PC-3 (cell line): ENCODE data around the gene TEX264. TPM values are rescaled to one million over a fixed set of nuclear protein-coding genes. Genes with fewer than 3 reads are reported as not detected.
"Not testable (repeated sequence)": the region's sequence is repeated elsewhere in the genome, so short reads cannot be mapped to it uniquely, and the experiment has no call there.

Source experiments
- ATAC-seq: fragments of 200-7000 bp; cut with Tn5 transposase; 2 replicates; pipeline ENCODE4 v1.9.1; 2020; ENCODE audit warnings: mild to moderate bottlenecking, moderate library complexity
- BruUV-seq: library from RNA; stranded (reverse); fragments of 400-500 nt; replicated peaks from 2 replicates; lab custom pipeline; 2021; lab: Mats Ljungman, UMichigan
- CTCF ChIA-PET: fragments of 300-600 bp; sonication (Branson Sonifier 250); formaldehyde crosslinking; loops from one replicate; lab custom pipeline; 2022; ENCODE audit warnings: antibody characterized with exemption; lab: Charles Lee
- POLR2A ChIA-PET: fragments of 300-600 bp; sonication (Branson Sonifier 250); formaldehyde crosslinking; loops from one replicate; lab custom pipeline; 2022; ENCODE audit warnings: antibody characterized with exemption; ENCODE audit not compliant: unreplicated experiment; lab: Charles Lee
- DNase-seq: peaks from one replicate; pipeline ENCODE4 v3.0.0-alpha.2; 2015
- H2AFZ ChIP-seq: fragments of 300-600 bp; sonication (generic); 2 replicates; pipeline ENCODE4 v1.6.0; 2016; ENCODE audit warnings: antibody characterized with exemption, low read length
- H3F3A ChIP-seq: fragments of 300-600 bp; sonication (generic); one replicate; pipeline ENCODE4 v1.6.0; 2017; ENCODE audit warnings: antibody characterized with exemption, low read length, control low read depth, mild to moderate bottlenecking; ENCODE audit not compliant: unreplicated experiment
- H3K27ac ChIP-seq: fragments of 300-600 bp; sonication (generic); 2 replicates; pipeline ENCODE4 v1.5.1; 2016; ENCODE audit warnings: mild to moderate bottlenecking, low read length
- H3K27me3 ChIP-seq: fragments of 300-600 bp; sonication (generic); 2 replicates; pipeline ENCODE4 v1.6.1; 2016; ENCODE audit warnings: low read length, mixed read lengths
- H3K36me3 ChIP-seq: fragments of 300-600 bp; sonication (generic); 2 replicates; pipeline ENCODE4 v1.6.1; 2016; ENCODE audit warnings: low read depth, mixed run types, low read length, mixed read lengths
- H3K4me1 ChIP-seq: fragments of 300-600 bp; sonication (generic); 2 replicates; pipeline ENCODE4 v1.5.1; 2016; ENCODE audit warnings: low read length; ENCODE audit not compliant: insufficient read depth
- H3K4me2 ChIP-seq: fragments of 300-600 bp; sonication (generic); 2 replicates; pipeline ENCODE4 v1.6.0; 2016; ENCODE audit warnings: low read length
- H3K4me3 ChIP-seq: fragments of 300-600 bp; sonication (generic); 2 replicates; pipeline ENCODE4 v1.5.1; 2016; ENCODE audit warnings: mild to moderate bottlenecking, low read length, mixed read lengths
- H3K79me2 ChIP-seq: fragments of 300-600 bp; sonication (generic); 2 replicates; pipeline ENCODE4 v1.6.1; 2017; ENCODE audit warnings: low read length, mixed read lengths
- H3K9ac ChIP-seq: fragments of 300-600 bp; sonication (generic); 2 replicates; pipeline ENCODE4 v1.6.0; 2016; ENCODE audit warnings: mild to moderate bottlenecking, low read length
- H3K9me2 ChIP-seq: fragments of 300-600 bp; sonication (generic); replicated peaks from 2 replicates; pipeline ENCODE4 v1.6.1; 2016; ENCODE audit warnings: mixed run types, low read length, mixed read lengths
- H3K9me3 ChIP-seq: fragments of 300-600 bp; sonication (generic); 2 replicates; pipeline ENCODE4 v1.6.1; 2016; ENCODE audit warnings: low read length, mixed read lengths
- H4K20me1 ChIP-seq: fragments of 300-600 bp; sonication (generic); 2 replicates; pipeline ENCODE4 v1.6.1; 2016; ENCODE audit warnings: low read length, mixed read lengths
- CTCF ChIP-seq: fragments of 300-600 bp; sonication (generic); conservative IDR thresholded peaks from 2 replicates; pipeline ENCODE4 v1.5.1; 2017; ENCODE audit warnings: antibody characterized with exemption, low read depth, mild to moderate bottlenecking, low read length
- EZH2 ChIP-seq: fragments of 300-600 bp; sonication (generic); IDR thresholded peaks from one replicate; pipeline ENCODE4 v1.6.1; 2017; ENCODE audit warnings: antibody characterized with exemption, mild to moderate bottlenecking, low read length; ENCODE audit not compliant: unreplicated experiment
- EZH2phosphoT487 ChIP-seq: fragments of 300-600 bp; sonication (generic); IDR thresholded peaks from 2 replicates; pipeline ENCODE4 v1.6.1; 2018; ENCODE audit warnings: mild to moderate bottlenecking, antibody characterized with exemption, low read length, borderline replicate concordance
- intact Hi-C: fragments of 100-400 bp; cut with micrococcal nuclease; formaldehyde crosslinking; loops from 2 replicates; pipeline ENCODE4 v1.9.0; 2023
- total RNA-seq: library from RNA; depleted of rRNA; stranded (reverse); fragments of >200 nt; gene quantifications from 2 replicates; pipeline ENCODE4 v1.2.3, GENCODE V29; 2014

TEX264 gene
- total RNA-seq, 1 experiment from 2014 or later = 85.5 TPM

- peak; percentile 91 for ATAC-seq
- H3K36me3 ChIP-seq = peaks cover 31% of the 10 kb centered on the region; the same call in 1 of the 2 replicates
- intact Hi-C loops = loop anchor here (1.0 to 2.0 kb wide), 3 partner anchors 33 to 136 kb away; partner anchors contain the start of gene TEX264
- DNase-seq = peak; percentile 76
- CTCF ChIA-PET = no interaction called here
- H3K27me3 ChIP-seq = no peaks in the 10 kb centered on the region
- H3K79me2 ChIP-seq = no peaks in the 10 kb centered on the region
- no peaks in the 10 kb centered on the region for H3K9me2 ChIP-seq
- POLR2A ChIA-PET = no interaction called here
- H3F3A ChIP-seq = no peaks in the 10 kb centered on the region
- H4K20me1 ChIP-seq = no peaks in the 10 kb centered on the region
- no peak overlapping the region for H3K9ac ChIP-seq
- TF ChIP-seq EZH2 = no peak
- TF ChIP-seq EZH2phosphoT487 = no peak
- TF ChIP-seq CTCF = peak; percentile 99
- H2AFZ ChIP-seq = no peak overlapping the region
- no peaks in the 10 kb centered on the region for H3K9me3 ChIP-seq
- H3K4me1 ChIP-seq = peaks cover 10% of the 10 kb centered on the region
- no TSS peak for BruUV-seq
- peak overlapping the region; percentile 72 for H3K4me2 ChIP-seq
- H3K27ac ChIP-seq = peak overlapping the region; percentile 44
- H3K4me3 ChIP-seq = peak overlapping the region; percentile 28; the same call in 1 of the 2 replicates
Measured at GRCh38 chr3:51637941-51638471, 33.0 kb upstream of the TEX264 start.

- DNase-seq (peak; percentile 38), ATAC-seq (peak; percentile 43)
- BruUV-seq = no TSS peak
- intact Hi-C loops = loop anchor here (1.0 kb wide), 2 partner anchors 40 to 140 kb away; no protein-coding TSS in a partner anchor
- no peak overlapping the region for H3K4me3 ChIP-seq
- peaks cover 48% of the 10 kb centered on the region for H3K36me3 ChIP-seq
- H3K27ac ChIP-seq = no peak overlapping the region
- no peaks in the 10 kb centered on the region for H3K9me3 ChIP-seq
- H4K20me1 ChIP-seq = no peaks in the 10 kb centered on the region
- H3K79me2 ChIP-seq = no peaks in the 10 kb centered on the region
- H2AFZ ChIP-seq = no peak overlapping the region
- POLR2A ChIA-PET = no interaction called here
- peak; percentile 67 for TF ChIP-seq CTCF
- no peak for TF ChIP-seq EZH2
- no peak for TF ChIP-seq EZH2phosphoT487
- CTCF ChIA-PET = interaction anchor here (0.6 to 1.2 kb wide), 4 partner anchors 22 to 54 kb away, joined by 4 to 22 read pairs (median 8); no protein-coding TSS in a partner anchor
- H3K27me3 ChIP-seq = no peaks in the 10 kb centered on the region
- no peaks in the 10 kb centered on the region for H3K9me2 ChIP-seq
- no peak overlapping the region for H3K4me2 ChIP-seq
- H3F3A ChIP-seq = no peaks in the 10 kb centered on the region
- H3K9ac ChIP-seq = no peak overlapping the region
- peaks cover 4% of the 10 kb centered on the region for H3K4me1 ChIP-seq
Measured at GRCh38 chr3:51642462-51642861, 28.6 kb upstream of the TEX264 start.

- Histone ChIP-seq H2AFZ (no peak overlapping the region), H3K4me2 (no peak overlapping the region), H3K9me3 (no peaks in the 10 kb centered on the region), H3K79me2 (no peaks in the 10 kb centered on the region), H3K9me2 (no peaks in the 10 kb centered on the region), H3K36me3 (peaks cover 34% of the 10 kb centered on the region), H3F3A (no peaks in the 10 kb centered on the region), H3K9ac (no peak overlapping the region), H3K27me3 (no peaks in the 10 kb centered on the region), H3K4me3 (no peak overlapping the region), H3K4me1 (no peaks in the 10 kb centered on the region), H4K20me1 (no peaks in the 10 kb centered on the region), H3K27ac (no peak overlapping the region)
- ChIA-PET CTCF (no interaction called here), POLR2A (no interaction called here)
- TF ChIP-seq CTCF (no peak), EZH2phosphoT487 (no peak), EZH2 (no peak)
- intact Hi-C loops = no loop called here
- no TSS peak for BruUV-seq
- DNase-seq = no peak
- no peak for ATAC-seq
Measured at GRCh38 chr3:51646091-51646490, 25.0 kb upstream of the TEX264 start.

- H3K27me3 ChIP-seq, H3K9me2 ChIP-seq, DNase-seq, H3K4me3 ChIP-seq, BruUV-seq, H3F3A ChIP-seq, H3K36me3 ChIP-seq, H3K9ac ChIP-seq, POLR2A ChIA-PET, CTCF ChIA-PET, H3K9me3 ChIP-seq, intact Hi-C loops, H3K27ac ChIP-seq, H4K20me1 ChIP-seq, H3K4me2 ChIP-seq, H2AFZ ChIP-seq, H3K4me1 ChIP-seq, ATAC-seq, H3K79me2 ChIP-seq: not testable (repeated sequence)
Measured at GRCh38 chr3:51652103-51652502, 18.9 kb upstream of the TEX264 start.
